ENCODE measurements around the gene OCRL. TPM values are rescaled to one million over a fixed set of nuclear protein-coding genes. Genes with fewer than 3 reads are reported as not detected.

The OCRL gene
- total RNA-seq, 1 donor = 24.2 TPM

GRCh38 chrX:129530410-129530809 lies 9.6 kb upstream of the OCRL start:
- no peak for TF ChIP-seq CTCF (IDR thresholded peaks at IDR 0.05; ENCODE audit: insufficient read depth, low read length)
- H3K4me3 ChIP-seq (ENCODE audit: low read depth, low read length) = no peak overlapping the region
- DNase-seq (ENCODE audit: low read depth) = no peak

- no peak for TF ChIP-seq CTCF (IDR thresholded peaks at IDR 0.05; ENCODE audit: insufficient read depth, low read length)
These were observed 8.9 kb upstream of the OCRL start for GRCh38 chrX:129531132-129531531.

GRCh38 chrX:129534816-129535578 lies 5.1 kb upstream of the OCRL start:
- no peak overlapping the region for H3K4me3 ChIP-seq (ENCODE audit: low read depth, low read length)
- no peak for TF ChIP-seq CTCF (IDR thresholded peaks at IDR 0.05; ENCODE audit: insufficient read depth, low read length)
- DNase-seq (ENCODE audit: low read depth) = peak; percentile 33

More at GRCh38 chrX:129531132-129531531, 8.9 kb upstream of the OCRL start:
- DNase-seq (ENCODE audit: low read depth) = no peak
- no peak overlapping the region for H3K4me3 ChIP-seq (ENCODE audit: low read depth, low read length)

- peak; percentile 10 for DNase-seq (ENCODE audit: low read depth)
- TF ChIP-seq CTCF (IDR thresholded peaks at IDR 0.05; ENCODE audit: insufficient read depth, low read length) = no peak
These were observed 694 bp downstream of the OCRL start for GRCh38 chrX:129540722-129541184.

GRCh38 chrX:129544780-129545179 lies 4.7 kb downstream of the OCRL start:
- H3K4me3 ChIP-seq (ENCODE audit: low read depth, low read length) = no peak overlapping the region
- no peak for DNase-seq (ENCODE audit: low read depth)
- TF ChIP-seq CTCF (IDR thresholded peaks at IDR 0.05; ENCODE audit: insufficient read depth, low read length) = no peak

More at GRCh38 chrX:129540722-129541184, 694 bp downstream of the OCRL start:
- peak overlapping the region; percentile 71 for H3K4me3 ChIP-seq (ENCODE audit: low read depth, low read length)

GRCh38 chrX:129545408-129545807 lies 5.3 kb downstream of the OCRL start:
- no peak for TF ChIP-seq CTCF (IDR thresholded peaks at IDR 0.05; ENCODE audit: insufficient read depth, low read length)
- no peak for DNase-seq (ENCODE audit: low read depth)
- no peak overlapping the region for H3K4me3 ChIP-seq (ENCODE audit: low read depth, low read length)
